CD14-positive monocyte (primary cell): ENCODE data around the gene BHLHE23. TPM values are rescaled to one million over a fixed set of nuclear protein-coding genes. Genes with fewer than 3 reads are reported as not detected.

Experiments used
- DNase-seq, 3 donors: peaks; one replicate each; pipeline ENCODE4 v3.0.0-alpha.2; 2011 to 2022
- H2AFZ ChIP-seq: 2 replicates; pipeline ENCODE4 v1.6.0; 2012; ENCODE audit warnings: mild to moderate bottlenecking, low read depth, low read length, inconsistent platforms; ENCODE audit not compliant: insufficient read depth, poor library complexity, severe bottlenecking
- H3K27ac ChIP-seq, 2 donors: 1 replicate in 1 of 2; 2 replicates in 1 of 2; pipeline ENCODE4 v1.5.1; 2012 to 2013; ENCODE audit warnings: low read length in 2 of 2, control low read depth in 1 of 2, inconsistent platforms in 1 of 2, low read depth in 1 of 2, mild to moderate bottlenecking in 1 of 2
- H3K27me3 ChIP-seq, 2 donors: one replicate each; pipeline versions ENCODE4 v1.6.0 to v1.6.1; 2011 to 2013; ENCODE audit warnings: low read length in 2 of 2; ENCODE audit not compliant: control insufficient read depth in 2 of 2, insufficient read depth in 2 of 2
- H3K36me3 ChIP-seq, 2 donors: replicated peaks in 1 of 2; 1 replicate in 1 of 2; 2 replicates in 1 of 2; pipeline versions ENCODE4 v1.5.1 to v1.6.1; 2012 to 2013; ENCODE audit warnings: low read length in 2 of 2, control low read depth in 1 of 2, inconsistent platforms in 1 of 2, mild to moderate bottlenecking in 1 of 2; ENCODE audit not compliant: insufficient read depth in 2 of 2, control insufficient read depth in 1 of 2
- H3K4me1 ChIP-seq, 2 donors: 1 replicate in 1 of 2; 2 replicates in 1 of 2; pipeline versions ENCODE4 v1.5.1 to v1.6.1; 2012 to 2013; ENCODE audit warnings: low read length in 2 of 2, control low read depth in 1 of 2, inconsistent platforms in 1 of 2, mild to moderate bottlenecking in 1 of 2, moderate library complexity in 1 of 2; ENCODE audit not compliant: insufficient read depth in 2 of 2, control insufficient read depth in 1 of 2
- H3K4me2 ChIP-seq: replicated peaks from 2 replicates; pipeline ENCODE3; 2012; ENCODE audit warnings: low read length, moderate library complexity, mild to moderate bottlenecking; ENCODE audit not compliant: poor library complexity, severe bottlenecking; ENCODE audit errors: extremely low read depth
- H3K4me3 ChIP-seq, 3 experiments: fragments of 200-600 bp in 1 of 3; sonication (generic) in 1 of 3; replicated peaks in 1 of 3; 1 replicate in 2 of 3; 2 replicates in 1 of 3; pipeline ENCODE4 v1.5.1; 2011 to 2013; ENCODE audit warnings: low read length in 3 of 3, mild to moderate bottlenecking in 3 of 3, control low read depth in 2 of 3, low read depth in 2 of 3, inconsistent platforms in 1 of 3, moderate library complexity in 1 of 3
- H3K79me2 ChIP-seq: 2 replicates; pipeline ENCODE4 v1.6.0; 2012; ENCODE audit warnings: mild to moderate bottlenecking, control low read depth, inconsistent platforms, low read length, moderate library complexity; ENCODE audit not compliant: insufficient read depth
- H3K9ac ChIP-seq: 2 replicates; pipeline ENCODE4 v1.6.0; 2017; ENCODE audit warnings: low read length, mild to moderate bottlenecking; ENCODE audit not compliant: insufficient read depth, poor library complexity, severe bottlenecking
- H3K9me3 ChIP-seq, 2 donors: replicated peaks in 1 of 2; 1 replicate in 1 of 2; 2 replicates in 1 of 2; pipeline versions ENCODE4 v1.5.1 to v1.6.1; 2012 to 2013; ENCODE audit warnings: low read length in 2 of 2, control low read depth in 1 of 2; ENCODE audit not compliant: control insufficient read depth in 1 of 2, insufficient read depth in 1 of 2
- H4K20me1 ChIP-seq: 2 replicates; pipeline ENCODE4 v1.6.0; 2012; ENCODE audit warnings: mild to moderate bottlenecking, low read length, control low read depth, moderate library complexity; ENCODE audit not compliant: insufficient read depth
- H3K27ac Mint-ChIP-seq, 7 donors: one replicate each; pipeline ENCODE4 v1.8.0; 2020; ENCODE audit warnings: mild to moderate bottlenecking in 7 of 7, mixed read lengths in 7 of 7, moderate library complexity in 6 of 7, inconsistent platforms in 2 of 7
- H3K27me3 Mint-ChIP-seq, 3 donors: one replicate each; pipeline ENCODE4 v1.8.0; 2021 to 2022; ENCODE audit warnings: low read depth in 3 of 3, mild to moderate bottlenecking in 3 of 3, mixed read lengths in 3 of 3, moderate library complexity in 3 of 3, inconsistent platforms in 1 of 3
- H3K36me3 Mint-ChIP-seq, 2 donors: one replicate each; pipeline ENCODE4 v1.8.0; 2020; ENCODE audit warnings: mixed read lengths in 2 of 2, inconsistent platforms in 1 of 2, mild to moderate bottlenecking in 1 of 2
- H3K4me1 Mint-ChIP-seq: one replicate; pipeline ENCODE4 v1.8.0; 2020; ENCODE audit warnings: mild to moderate bottlenecking, mixed read lengths
- H3K4me3 Mint-ChIP-seq, 2 donors: one replicate each; pipeline ENCODE4 v1.8.0; 2020; ENCODE audit warnings: mild to moderate bottlenecking in 2 of 2, mixed read lengths in 2 of 2, moderate library complexity in 1 of 2
- H3K9me3 Mint-ChIP-seq, 7 donors: one replicate each; pipeline ENCODE4 v1.8.0; 2020 to 2022; ENCODE audit warnings: mixed read lengths in 7 of 7, mild to moderate bottlenecking in 6 of 7, moderate library complexity in 6 of 7, inconsistent platforms in 2 of 7
- CTCF ChIP-seq: fragments of 200-600 bp; IDR thresholded peaks from one replicate; pipeline ENCODE4 v1.8.0; 2022; ENCODE audit warnings: antibody characterized with exemption, mild to moderate bottlenecking
- WGBS: methylation state at CpG from one replicate; pipeline ENCODE4 v1.1.5; 2013; ENCODE audit warnings: missing lambda C conversion rate; ENCODE audit not compliant: insufficient coverage; 5-methylcytosine and 5-hydroxymethylcytosine counted together
- intact Hi-C, 2 donors: fragments of 100-400 bp; cut with micrococcal nuclease; formaldehyde crosslinking; loops; one replicate each; pipeline versions ENCODE4 v1.15.0 to v1.15.1; 2023
- polyA plus RNA-seq, 3 donors: library from polyadenylated mRNA; depleted of rRNA in 1 of 3; unstranded in 2 of 3; stranded (reverse) in 1 of 3; fragments of 300-500 nt in 2 of 3; fragments of >200 nt in 1 of 3; fragmentation: Illumina TruSeq in 2 of 3; gene quantifications; 1 replicate in 2 of 3; 2 replicates in 1 of 3; pipeline ENCODE4 v1.2.3, GENCODE V29; 2012 to 2021

The BHLHE23 gene
- polyA plus RNA-seq, 3 donors: not detected

GRCh38 chr20:63023071-63023935 is 16.5 kb upstream of the BHLHE23 start:
- no peaks in the 10 kb centered on the region for H3K79me2 ChIP-seq
- no peak overlapping the region for H3K4me2 ChIP-seq
- WGBS: 85% methylated on average over 21 of the region's 31 CpGs
- no peak for DNase-seq
- no peak overlapping the region for H2AFZ ChIP-seq
- Mint-ChIP-seq H3K9me3 (peaks cover 0 to 10% (median 4%) of the 10 kb centered on the region in 7 donors), H3K36me3 (no peaks in the 10 kb centered on the region), H3K4me1 (no peaks in the 10 kb centered on the region), H3K27me3 (peaks cover 35 to 79% (median 47%) of the 10 kb centered on the region in 3 donors), H3K27ac (peak overlapping the region in 1 of 7 donors; percentile 59), H3K4me3 (no peak overlapping the region)
- H3K9ac ChIP-seq: no peak overlapping the region
- H3K4me3 ChIP-seq: no peak overlapping the region
- TF ChIP-seq CTCF: no peak
- intact Hi-C loops: no loop called here
- H3K4me1 ChIP-seq: no peaks in the 10 kb centered on the region
- peaks cover 0 to 34% of the 10 kb centered on the region in 2 donors for H3K27me3 ChIP-seq
- no peaks in the 10 kb centered on the region for H3K36me3 ChIP-seq
- no peaks in the 10 kb centered on the region for H4K20me1 ChIP-seq
- H3K27ac ChIP-seq: no peak overlapping the region
- H3K9me3 ChIP-seq: no peaks in the 10 kb centered on the region

GRCh38 chr20:63022501-63022900 is 15.7 kb upstream of the BHLHE23 start:
- H4K20me1 ChIP-seq: no peaks in the 10 kb centered on the region
- Mint-ChIP-seq H3K27ac (no peak overlapping the region), H3K4me1 (no peaks in the 10 kb centered on the region), H3K27me3 (peaks cover 30 to 72% (median 40%) of the 10 kb centered on the region in 3 donors), H3K36me3 (no peaks in the 10 kb centered on the region), H3K9me3 (peaks cover 0 to 7% (median 4%) of the 10 kb centered on the region in 7 donors), H3K4me3 (no peak overlapping the region)
- no peaks in the 10 kb centered on the region for H3K36me3 ChIP-seq
- WGBS: 80% methylated on average over 8 of the region's 12 CpGs
- H2AFZ ChIP-seq: no peak overlapping the region
- H3K27ac ChIP-seq: no peak overlapping the region
- H3K27me3 ChIP-seq: peaks cover 0 to 27% of the 10 kb centered on the region in 2 donors
- no peak overlapping the region for H3K4me2 ChIP-seq
- no peak overlapping the region for H3K4me3 ChIP-seq
- intact Hi-C loops: no loop called here
- TF ChIP-seq CTCF: no peak
- H3K4me1 ChIP-seq: no peaks in the 10 kb centered on the region
- H3K9me3 ChIP-seq: no peaks in the 10 kb centered on the region
- H3K79me2 ChIP-seq: no peaks in the 10 kb centered on the region
- H3K9ac ChIP-seq: no peak overlapping the region
- DNase-seq: no peak
